ENCODE results near the gene CNN1. TPM values are rescaled to one million over a fixed set of nuclear protein-coding genes. Genes with fewer than 3 reads are reported as not detected.

CNN1 gene
- total and polyA plus RNA-seq, 2 of the 13 experiments (the other 11 are each of a cell fraction or from before 2014, with no cell fraction given), result 0.70 to 1.1 TPM

DNA sequence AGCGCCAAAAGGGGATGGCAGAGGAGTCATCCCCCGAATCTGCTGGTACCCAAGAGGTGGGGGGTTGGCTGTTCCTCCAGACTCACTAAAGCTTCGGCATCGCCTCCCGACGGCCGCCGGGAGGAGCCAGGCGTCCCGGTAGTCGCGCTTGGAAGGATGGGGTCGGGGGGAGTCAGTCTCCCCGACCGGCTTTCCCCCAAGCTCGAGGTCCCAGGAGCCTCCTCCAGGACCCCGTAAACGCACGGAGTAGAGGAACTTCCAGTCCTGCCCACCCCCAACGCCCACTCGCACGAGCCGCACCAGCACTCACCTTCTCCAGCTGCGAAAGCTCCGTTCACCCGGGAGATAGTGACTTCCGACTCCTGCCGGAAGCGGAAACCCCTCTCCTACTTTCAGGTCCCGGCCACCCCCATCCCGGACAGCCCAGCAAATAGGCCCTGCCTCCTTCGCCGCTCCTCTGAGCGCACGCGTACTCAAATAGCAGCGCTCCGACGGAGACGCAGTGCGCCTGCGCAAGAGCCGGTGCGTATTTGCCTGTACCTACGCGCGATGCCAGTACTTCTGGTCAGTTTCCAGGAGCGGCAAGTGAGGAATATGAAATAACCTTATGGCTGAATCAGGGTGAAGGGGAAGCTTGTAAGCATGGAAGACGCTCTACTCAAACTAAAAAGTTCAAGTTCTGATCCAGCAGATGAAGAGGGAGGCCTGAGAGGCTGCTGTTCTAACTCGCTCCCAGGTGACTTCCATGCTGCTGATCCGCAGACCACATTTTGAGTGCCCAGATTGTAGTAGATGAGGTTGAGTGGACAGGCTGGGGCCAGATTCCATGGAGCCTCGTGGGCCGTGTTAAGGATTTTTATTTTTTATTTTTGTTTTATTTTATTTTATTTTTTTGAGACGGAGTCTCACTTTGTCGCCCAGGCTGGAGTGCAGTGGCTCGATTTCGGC, 20.5 kb downstream of the CNN1 start, which contains the start of gene ELOF1 (continued):
- TF ChIP-seq, protein P1, sequence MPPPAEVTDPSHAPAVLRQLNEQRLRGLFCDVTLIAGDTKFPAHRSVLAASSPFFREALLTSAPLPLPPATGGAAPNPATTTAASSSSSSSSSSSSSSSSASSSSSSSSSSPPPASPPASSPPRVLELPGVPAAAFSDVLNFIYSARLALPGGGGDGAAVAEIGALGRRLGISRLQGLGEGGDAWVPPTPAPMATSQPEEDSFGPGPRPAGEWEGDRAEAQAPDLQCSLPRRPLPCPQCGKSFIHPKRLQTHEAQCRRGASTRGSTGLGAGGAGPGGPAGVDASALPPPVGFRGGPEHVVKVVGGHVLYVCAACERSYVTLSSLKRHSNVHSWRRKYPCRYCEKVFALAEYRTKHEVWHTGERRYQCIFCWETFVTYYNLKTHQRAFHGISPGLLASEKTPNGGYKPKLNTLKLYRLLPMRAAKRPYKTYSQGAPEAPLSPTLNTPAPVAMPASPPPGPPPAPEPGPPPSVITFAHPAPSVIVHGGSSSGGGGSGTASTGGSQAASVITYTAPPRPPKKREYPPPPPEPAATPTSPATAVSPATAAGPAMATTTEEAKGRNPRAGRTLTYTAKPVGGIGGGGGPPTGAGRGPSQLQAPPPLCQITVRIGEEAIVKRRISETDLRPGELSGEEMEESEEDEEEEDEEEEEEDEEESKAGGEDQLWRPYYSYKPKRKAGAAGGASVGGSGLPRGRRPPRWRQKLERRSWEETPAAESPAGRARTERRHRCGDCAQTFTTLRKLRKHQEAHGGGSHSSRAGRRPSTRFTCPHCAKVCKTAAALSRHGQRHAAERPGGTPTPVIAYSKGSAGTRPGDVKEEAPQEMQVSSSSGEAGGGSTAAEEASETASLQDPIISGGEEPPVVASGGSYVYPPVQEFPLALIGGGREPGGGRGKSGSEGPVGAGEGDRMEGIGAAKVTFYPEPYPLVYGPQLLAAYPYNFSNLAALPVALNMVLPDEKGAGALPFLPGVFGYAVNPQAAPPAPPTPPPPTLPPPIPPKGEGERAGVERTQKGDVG (CRISPR knock-in tag; IDR thresholded peaks at IDR 0.05; ENCODE audit: borderline replicate concordance), result no peak
- TF ChIP-seq REXO4 (CRISPR knock-in tag; IDR thresholded peaks at IDR 0.05; ENCODE audit: borderline replicate concordance) (no peak), ZNF652 (CRISPR knock-in tag; IDR thresholded peaks at IDR 0.05; ENCODE audit: borderline replicate concordance, low read depth) (no peak), NFATC3 (CRISPR knock-in tag; IDR thresholded peaks at IDR 0.05) (no peak), MXD4 (CRISPR knock-in tag; IDR thresholded peaks at IDR 0.05) (no peak), AHR (CRISPR knock-in tag; IDR thresholded peaks at IDR 0.05) (no peak), ZNF530 (CRISPR knock-in tag; IDR thresholded peaks at IDR 0.05; ENCODE audit: low read depth) (no peak), ZFP37 (CRISPR knock-in tag; IDR thresholded peaks at IDR 0.05; ENCODE audit: borderline replicate concordance) (0 out of 2 replicates have a peak, but pooled peaks have one; percentile 17), RBM22 (optimal IDR thresholded peaks at IDR 0.05; ENCODE audit: low read length) (peak; percentile 21), SMARCE1 (IDR thresholded peaks at IDR 0.05; ENCODE audit: borderline replicate concordance) (no peak), PAF1 (CRISPR knock-in tag; IDR thresholded peaks at IDR 0.05) (no peak), EEA1 (CRISPR knock-in tag; IDR thresholded peaks at IDR 0.05; ENCODE audit: borderline replicate concordance) (no peak), ZMYM3 (CRISPR knock-in tag; IDR thresholded peaks at IDR 0.05) (no peak)
- TF ChIP-seq, protein P2, sequence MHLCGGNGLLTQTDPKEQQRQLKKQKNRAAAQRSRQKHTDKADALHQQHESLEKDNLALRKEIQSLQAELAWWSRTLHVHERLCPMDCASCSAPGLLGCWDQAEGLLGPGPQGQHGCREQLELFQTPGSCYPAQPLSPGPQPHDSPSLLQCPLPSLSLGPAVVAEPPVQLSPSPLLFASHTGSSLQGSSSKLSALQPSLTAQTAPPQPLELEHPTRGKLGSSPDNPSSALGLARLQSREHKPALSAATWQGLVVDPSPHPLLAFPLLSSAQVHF (CRISPR knock-in tag; IDR thresholded peaks at IDR 0.05), result no peak
- TF ChIP-seq, protein P3, sequence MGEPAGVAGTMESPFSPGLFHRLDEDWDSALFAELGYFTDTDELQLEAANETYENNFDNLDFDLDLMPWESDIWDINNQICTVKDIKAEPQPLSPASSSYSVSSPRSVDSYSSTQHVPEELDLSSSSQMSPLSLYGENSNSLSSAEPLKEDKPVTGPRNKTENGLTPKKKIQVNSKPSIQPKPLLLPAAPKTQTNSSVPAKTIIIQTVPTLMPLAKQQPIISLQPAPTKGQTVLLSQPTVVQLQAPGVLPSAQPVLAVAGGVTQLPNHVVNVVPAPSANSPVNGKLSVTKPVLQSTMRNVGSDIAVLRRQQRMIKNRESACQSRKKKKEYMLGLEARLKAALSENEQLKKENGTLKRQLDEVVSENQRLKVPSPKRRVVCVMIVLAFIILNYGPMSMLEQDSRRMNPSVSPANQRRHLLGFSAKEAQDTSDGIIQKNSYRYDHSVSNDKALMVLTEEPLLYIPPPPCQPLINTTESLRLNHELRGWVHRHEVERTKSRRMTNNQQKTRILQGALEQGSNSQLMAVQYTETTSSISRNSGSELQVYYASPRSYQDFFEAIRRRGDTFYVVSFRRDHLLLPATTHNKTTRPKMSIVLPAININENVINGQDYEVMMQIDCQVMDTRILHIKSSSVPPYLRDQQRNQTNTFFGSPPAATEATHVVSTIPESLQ (CRISPR knock-in tag; conservative IDR thresholded peaks at IDR 0.05), result no peak

All from HepG2 (cell line).